HG03066 (cell line): ENCODE results near the gene IDH3B.

Experiments used
- ATAC-seq: cut with Tn5 transposase; IDR thresholded peaks from one replicate; pipeline ENCODE4 v1.9.1; 2021; ENCODE audit warnings: low read depth; ENCODE audit not compliant: unreplicated experiment

IDH3B gene

GRCh38 chr20:2625062-2625461 is 39.0 kb downstream of the IDH3B start:
- no peak for ATAC-seq

DNA sequence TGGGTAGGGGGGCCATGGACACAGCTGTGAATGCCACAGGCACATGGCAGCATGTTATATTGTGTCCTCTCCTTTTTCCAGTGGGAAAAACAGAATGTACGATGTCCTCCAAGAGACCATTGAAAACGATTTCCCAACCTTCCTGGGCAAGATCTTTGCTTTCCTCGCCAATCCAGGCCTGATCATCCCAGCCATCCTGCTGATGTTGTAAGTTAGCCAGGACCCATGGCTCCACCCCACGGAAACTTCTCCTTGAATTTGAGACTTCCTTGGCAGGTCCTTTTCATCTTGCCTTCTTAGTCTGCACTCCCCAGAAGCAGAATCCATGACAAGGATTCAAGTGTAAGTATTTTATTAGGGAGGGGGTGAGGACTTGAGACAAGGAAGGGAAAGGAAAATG is 39.8 kb downstream of the IDH3B start:
- ATAC-seq: no peak

GRCh38 chr20:2619961-2620595 is 43.9 kb downstream of the IDH3B start:
- no peak for ATAC-seq

- ATAC-seq: no peak
These were observed 44.7 kb downstream of the IDH3B start for GRCh38 chr20:2619337-2619736.

GRCh38 chr20:2618815-2619214 is 45.2 kb downstream of the IDH3B start:
- ATAC-seq: no peak

DNA sequence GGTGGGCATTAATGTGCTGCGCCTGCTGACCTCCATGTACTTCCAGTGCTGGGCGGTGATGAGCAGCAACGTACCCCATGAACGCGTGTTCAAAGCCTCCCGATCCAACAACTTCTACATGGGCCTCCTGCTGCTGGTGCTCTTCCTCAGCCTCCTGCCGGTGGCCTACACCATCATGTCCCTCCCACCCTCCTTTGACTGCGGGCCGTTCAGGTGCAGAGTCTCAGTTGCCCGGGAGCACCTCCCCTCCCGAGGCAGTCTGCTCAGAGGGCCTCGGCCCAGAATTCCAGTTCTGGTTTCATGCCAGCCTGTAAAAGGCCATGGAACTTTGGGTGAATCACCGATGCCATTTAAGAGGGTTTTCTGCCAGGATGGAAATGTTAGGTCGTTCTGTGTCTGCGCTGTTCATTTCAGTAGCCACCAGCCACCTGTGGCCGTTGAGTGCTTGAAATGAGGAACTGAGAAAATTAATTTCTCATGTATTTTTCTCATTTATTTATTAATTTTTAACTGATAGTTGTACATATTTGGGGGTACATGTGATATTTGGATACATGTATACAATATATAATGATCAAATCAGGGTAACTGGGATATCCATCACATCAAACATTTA is 46.8 kb downstream of the IDH3B start:
- ATAC-seq: no peak

GRCh38 chr20:2616634-2617033 is 47.4 kb downstream of the IDH3B start:
- no peak for ATAC-seq

GRCh38 chr20:2612073-2612472 is 51.9 kb downstream of the IDH3B start:
- no peak for ATAC-seq

- ATAC-seq: no peak
These were observed 52.9 kb downstream of the IDH3B start for GRCh38 chr20:2610941-2611720.

DNA sequence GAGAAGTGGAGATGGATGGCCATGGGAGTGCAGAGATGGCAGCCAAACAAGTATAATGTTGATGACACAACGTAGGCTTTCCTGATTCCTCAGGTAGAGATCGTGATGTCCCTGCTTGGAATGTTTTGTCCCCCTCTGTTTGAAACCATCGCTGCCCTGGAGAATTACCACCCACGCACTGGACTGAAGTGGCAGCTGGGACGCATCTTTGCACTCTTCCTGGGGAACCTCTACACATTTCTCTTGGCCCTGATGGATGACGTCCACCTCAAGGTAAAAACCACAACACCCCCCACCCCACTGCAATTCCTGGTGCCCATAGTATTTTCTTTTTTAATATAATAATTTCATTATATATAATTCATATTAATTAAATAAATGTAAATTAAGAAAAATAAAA is 53.7 kb downstream of the IDH3B start:
- no peak for ATAC-seq
